Dendritic cell treated with granulocyte-macrophage colony-stimulating factor and Interleukin-4, amounts not matched to agents 40 ng/mL and 50 ng/mL, for 4 days (primary cell): ENCODE results near the gene CDYL.

Source experiments
- H3K27ac Mint-ChIP-seq: one replicate; pipeline ENCODE4 v1.8.0; 2022; ENCODE audit warnings: mild to moderate bottlenecking, mixed read lengths
- H3K27me3 Mint-ChIP-seq: one replicate; pipeline ENCODE4 v1.8.0; 2022; ENCODE audit warnings: mild to moderate bottlenecking, mixed read lengths
- H3K36me3 Mint-ChIP-seq: one replicate; pipeline ENCODE4 v1.8.0; 2022; ENCODE audit warnings: low read depth, mixed read lengths
- H3K4me1 Mint-ChIP-seq: one replicate; pipeline ENCODE4 v1.8.0; 2022; ENCODE audit warnings: low read depth, mixed read lengths
- H3K4me3 Mint-ChIP-seq: one replicate; pipeline ENCODE4 v1.8.0; 2022; ENCODE audit warnings: mild to moderate bottlenecking, moderate library complexity, mixed read lengths
- H3K9me3 Mint-ChIP-seq: one replicate; pipeline ENCODE4 v1.8.0; 2022; ENCODE audit warnings: mixed read lengths
- intact Hi-C: fragments of 100-400 bp; cut with micrococcal nuclease; formaldehyde crosslinking; loops from one replicate; pipeline ENCODE4 v1.15.0; 2022

CDYL gene

DNA sequence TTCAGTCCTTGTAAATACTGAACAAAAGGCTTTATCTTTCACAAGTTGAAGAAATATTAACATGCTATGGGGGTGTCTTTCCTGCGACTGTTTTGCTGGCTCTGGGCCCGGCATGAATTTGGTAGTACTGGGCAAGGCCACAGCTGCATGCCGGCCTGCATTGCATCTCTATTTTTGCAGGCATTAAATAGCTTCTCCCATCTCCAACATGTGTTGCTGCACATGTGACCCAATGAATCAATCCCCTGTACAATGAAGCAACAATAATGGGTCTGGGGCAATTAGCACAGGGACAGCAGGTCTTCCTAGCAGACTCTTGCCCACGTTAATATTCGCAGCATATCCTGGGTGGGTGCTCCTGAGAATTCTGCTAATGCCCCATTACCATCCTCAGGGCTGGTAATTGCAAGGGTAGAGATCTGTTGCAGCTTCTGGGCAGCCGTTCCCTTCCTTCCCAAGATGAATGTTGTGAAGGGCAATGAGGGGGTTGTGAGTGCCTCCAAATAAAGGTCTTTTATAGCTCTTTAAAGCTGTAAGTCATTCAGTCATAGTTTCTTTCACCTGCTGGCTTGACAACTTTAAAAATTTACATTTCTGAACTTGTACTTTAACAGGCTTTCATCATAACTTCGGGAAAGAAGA is 24.3 kb upstream of the CDYL start:
- intact Hi-C loops = no loop called here
- H3K27ac Mint-ChIP-seq = no peak overlapping the region
- H3K4me3 Mint-ChIP-seq = no peak overlapping the region
- no peaks in the 10 kb centered on the region for H3K36me3 Mint-ChIP-seq
- peaks cover 10% of the 10 kb centered on the region for H3K27me3 Mint-ChIP-seq
- no peaks in the 10 kb centered on the region for H3K4me1 Mint-ChIP-seq
- H3K9me3 Mint-ChIP-seq = no peaks in the 10 kb centered on the region

GRCh38 chr6:4756247-4756646 is 20.0 kb upstream of the CDYL start:
- intact Hi-C loops = no loop called here
- Mint-ChIP-seq H3K4me1 (no peaks in the 10 kb centered on the region), H3K9me3 (no peaks in the 10 kb centered on the region), H3K4me3 (no peak overlapping the region), H3K36me3 (no peaks in the 10 kb centered on the region), H3K27ac (no peak overlapping the region), H3K27me3 (peaks cover 13% of the 10 kb centered on the region)

DNA sequence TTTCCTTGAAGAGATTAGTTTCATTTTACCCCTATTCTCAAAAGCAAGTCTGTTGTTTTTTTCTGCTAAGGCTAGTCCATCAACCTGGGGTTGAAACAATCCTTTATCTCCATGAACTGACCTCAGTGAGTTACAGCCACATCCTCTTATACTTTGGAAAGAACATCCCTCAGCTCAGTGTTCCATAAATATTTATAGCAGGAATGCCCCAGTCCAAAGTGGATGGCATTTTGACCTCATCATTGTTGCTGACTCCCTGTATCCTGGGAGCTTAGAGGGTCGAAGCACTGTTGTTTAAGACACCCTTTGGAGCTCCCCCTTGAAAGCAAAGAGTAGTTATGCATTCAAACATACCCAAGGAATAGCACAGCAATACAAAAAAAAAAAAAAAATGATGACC is 16.2 kb upstream of the CDYL start:
- Mint-ChIP-seq H3K36me3 (no peaks in the 10 kb centered on the region), H3K27ac (no peak overlapping the region)
- intact Hi-C loops = no loop called here

GRCh38 chr6:4760773-4761172 is 15.4 kb upstream of the CDYL start:
- intact Hi-C loops = no loop called here
- H3K4me1 Mint-ChIP-seq = no peaks in the 10 kb centered on the region
- no peaks in the 10 kb centered on the region for H3K36me3 Mint-ChIP-seq
- no peak overlapping the region for H3K27ac Mint-ChIP-seq
- peaks cover 28% of the 10 kb centered on the region for H3K9me3 Mint-ChIP-seq
- no peak overlapping the region for H3K4me3 Mint-ChIP-seq
- H3K27me3 Mint-ChIP-seq = peaks cover 23% of the 10 kb centered on the region

More for the DNA sequence above, 16.2 kb upstream of the CDYL start:
- H3K4me1 Mint-ChIP-seq = no peaks in the 10 kb centered on the region
- H3K27me3 Mint-ChIP-seq = peaks cover 22% of the 10 kb centered on the region
- peaks cover 28% of the 10 kb centered on the region for H3K9me3 Mint-ChIP-seq
- H3K4me3 Mint-ChIP-seq = no peak overlapping the region

DNA sequence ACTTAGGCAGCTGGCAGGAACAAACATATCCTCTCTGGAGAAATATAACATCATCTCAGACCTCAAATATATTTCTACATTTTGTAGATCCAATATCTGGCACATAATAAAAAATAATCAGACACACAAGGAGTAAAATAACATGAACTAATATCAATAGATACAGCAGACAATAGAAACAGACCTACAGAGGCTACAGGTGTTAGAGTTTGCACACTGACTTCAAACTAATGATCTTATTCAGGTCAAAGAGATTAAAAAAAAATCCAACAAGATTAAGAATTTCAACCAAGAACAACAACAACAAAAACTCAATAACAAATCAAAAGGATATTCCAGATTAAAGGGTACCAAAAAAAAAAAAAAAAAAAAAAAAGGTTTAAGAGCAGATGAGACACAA is 13.9 kb upstream of the CDYL start:
- Mint-ChIP-seq H3K9me3 (peaks cover 28% of the 10 kb centered on the region), H3K27ac (no peak overlapping the region), H3K27me3 (peaks cover 18% of the 10 kb centered on the region), H3K4me1 (no peaks in the 10 kb centered on the region), H3K4me3 (no peak overlapping the region), H3K36me3 (no peaks in the 10 kb centered on the region)
- intact Hi-C loops = no loop called here

DNA sequence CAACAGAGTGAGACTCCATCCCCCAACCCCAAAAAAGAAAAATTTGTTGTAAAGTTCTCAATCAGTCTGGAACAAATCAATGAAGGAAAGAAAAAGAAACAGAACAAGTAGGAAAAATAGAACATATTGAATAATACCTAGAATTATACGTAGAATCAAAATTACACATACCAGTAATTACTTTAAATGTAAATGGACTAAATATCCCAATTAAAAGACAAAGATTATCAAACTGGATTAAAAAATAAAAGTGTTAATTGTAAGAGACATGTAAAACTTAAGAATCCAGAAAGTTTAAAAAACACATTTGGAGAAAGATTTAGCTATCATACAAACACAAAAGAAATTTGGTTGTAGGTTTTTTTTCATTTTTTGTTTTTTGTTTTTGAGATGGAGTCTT is 12.3 kb upstream of the CDYL start:
- Mint-ChIP-seq H3K4me1 (no peaks in the 10 kb centered on the region), H3K27me3 (peaks cover 21% of the 10 kb centered on the region), H3K27ac (no peak overlapping the region), H3K9me3 (peaks cover 28% of the 10 kb centered on the region), H3K36me3 (no peaks in the 10 kb centered on the region), H3K4me3 (no peak overlapping the region)
- intact Hi-C loops = no loop called here

DNA sequence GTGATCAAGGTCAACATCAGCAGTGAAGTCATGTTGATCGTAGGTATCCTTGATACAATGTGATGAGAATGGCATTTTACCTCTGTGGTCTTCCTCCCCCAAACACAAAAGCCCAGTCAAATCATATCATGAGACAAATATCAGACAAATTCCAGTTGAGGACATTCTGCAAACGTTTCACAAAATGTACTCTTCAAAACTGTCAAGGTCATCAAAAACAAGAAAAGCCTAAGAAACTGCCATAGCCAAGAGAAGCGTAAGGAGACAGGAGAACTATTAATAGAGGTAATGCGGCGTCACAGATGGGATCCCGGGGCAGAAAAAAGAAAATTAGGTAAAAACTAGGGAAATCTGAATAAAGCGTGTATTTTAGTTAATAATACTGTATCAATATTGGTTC is 7.4 kb upstream of the CDYL start:
- H3K4me1 Mint-ChIP-seq = no peaks in the 10 kb centered on the region

GRCh38 chr6:4772750-4773149 is 3.5 kb upstream of the CDYL start:
- no peaks in the 10 kb centered on the region for H3K36me3 Mint-ChIP-seq
- intact Hi-C loops = loop anchor here (10.0 kb wide), 1 partner anchor 458 kb away; no protein-coding TSS in a partner anchor
- H3K9me3 Mint-ChIP-seq = no peaks in the 10 kb centered on the region
- no peak overlapping the region for H3K4me3 Mint-ChIP-seq
- peaks cover 20% of the 10 kb centered on the region for H3K4me1 Mint-ChIP-seq
- no peak overlapping the region for H3K27ac Mint-ChIP-seq
- H3K27me3 Mint-ChIP-seq = peaks cover 26% of the 10 kb centered on the region

More for the DNA sequence above, 7.4 kb upstream of the CDYL start:
- intact Hi-C loops = no loop called here
- H3K27ac Mint-ChIP-seq = no peak overlapping the region
- H3K4me3 Mint-ChIP-seq = no peak overlapping the region
- H3K27me3 Mint-ChIP-seq = peaks cover 20% of the 10 kb centered on the region
- H3K36me3 Mint-ChIP-seq = no peaks in the 10 kb centered on the region
- H3K9me3 Mint-ChIP-seq = peaks cover 6% of the 10 kb centered on the region

DNA sequence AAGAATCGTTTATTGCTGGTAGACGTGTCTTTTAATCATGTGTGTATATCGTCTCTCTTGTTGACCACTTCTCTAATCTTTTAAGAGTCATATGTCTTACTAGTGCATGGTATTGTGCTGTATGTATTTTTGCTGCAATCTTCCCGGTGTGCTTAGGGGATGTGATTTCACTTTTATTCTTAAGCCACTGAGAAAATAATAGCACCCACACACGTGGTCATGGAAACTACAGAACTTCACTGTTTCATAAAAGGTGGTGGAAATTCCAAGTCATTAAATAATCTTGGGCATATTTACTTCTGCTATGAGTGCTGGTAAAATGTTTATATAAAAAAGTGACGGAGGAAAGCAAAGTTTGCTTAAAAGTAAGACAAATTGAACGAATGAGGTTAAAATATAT is 3.0 kb upstream of the CDYL start:
- Mint-ChIP-seq H3K4me3 (no peak overlapping the region), H3K36me3 (no peaks in the 10 kb centered on the region), H3K27ac (no peak overlapping the region), H3K27me3 (peaks cover 24% of the 10 kb centered on the region), H3K9me3 (no peaks in the 10 kb centered on the region), H3K4me1 (peaks cover 24% of the 10 kb centered on the region)
- intact Hi-C loops = loop anchor here (10.0 kb wide), 1 partner anchor 458 kb away; no protein-coding TSS in a partner anchor

DNA sequence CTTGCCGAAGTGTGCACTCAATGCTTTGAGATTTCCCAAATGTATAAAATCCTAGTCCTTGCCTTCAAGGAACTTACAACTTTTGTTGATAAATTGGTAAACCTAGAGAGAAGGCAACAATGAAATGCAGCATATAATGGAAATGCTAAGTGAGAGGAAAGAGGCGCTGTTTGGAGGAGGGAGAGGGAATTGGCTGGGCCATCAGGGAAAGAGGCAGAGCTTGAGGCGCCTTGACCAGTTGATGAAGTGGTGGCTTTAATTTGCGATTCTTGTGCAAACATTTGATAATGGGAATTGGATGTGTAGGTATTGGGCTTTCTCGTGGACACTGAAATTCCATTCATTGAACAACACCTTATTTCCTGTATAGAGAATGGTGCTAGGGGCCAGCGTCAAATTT is 1.9 kb upstream of the CDYL start:
- Mint-ChIP-seq H3K9me3 (no peaks in the 10 kb centered on the region), H3K27me3 (peaks cover 24% of the 10 kb centered on the region), H3K27ac (peak overlapping the region; percentile 70), H3K4me1 (peaks cover 35% of the 10 kb centered on the region), H3K36me3 (no peaks in the 10 kb centered on the region), H3K4me3 (peak overlapping the region; percentile 84)
- intact Hi-C loops = loop anchor here (10.0 kb wide), 1 partner anchor 459 kb away; no protein-coding TSS in a partner anchor

DNA sequence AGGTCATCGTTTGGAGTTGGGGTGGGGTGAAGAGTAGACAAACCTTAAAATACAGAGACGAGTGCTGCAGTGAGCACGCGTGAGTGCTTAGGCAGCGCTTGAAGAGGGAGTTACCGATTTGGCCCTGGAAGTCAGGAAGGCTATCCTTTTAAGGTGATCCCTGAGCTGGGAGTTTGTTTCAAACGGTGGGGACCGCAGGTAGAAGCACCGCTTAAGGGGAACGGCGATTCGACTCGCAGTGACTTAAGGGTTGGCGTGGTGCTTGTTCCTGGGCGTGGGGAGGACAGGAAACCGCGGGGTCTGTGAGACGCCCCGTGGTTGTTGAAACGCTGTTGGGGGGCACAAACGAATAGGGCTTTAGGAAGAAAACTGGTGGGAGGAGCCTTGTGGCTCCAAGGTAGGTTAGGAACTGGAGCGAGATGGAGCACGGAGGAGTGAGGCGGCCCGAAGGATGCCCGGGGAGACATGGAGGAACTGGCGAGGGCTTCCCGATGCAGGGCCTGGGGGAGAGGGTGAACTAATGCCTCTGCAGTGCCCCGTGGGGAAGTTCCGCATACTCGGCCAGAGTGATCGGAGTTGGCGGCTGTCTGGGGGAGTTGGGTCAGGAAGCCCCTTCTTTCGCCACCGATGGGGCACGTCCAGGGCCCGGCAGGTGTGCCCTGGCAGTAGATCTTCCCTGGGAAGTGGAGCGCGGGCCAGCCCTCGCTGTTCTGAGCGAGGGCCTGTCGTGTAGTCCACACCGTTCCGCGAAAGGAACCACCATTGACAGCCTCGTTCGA is 1.3 kb upstream of the CDYL start:
- H3K4me3 Mint-ChIP-seq = peak overlapping the region; percentile 84

GRCh38 chr6:4775494-4776130 is 592 bp upstream of the CDYL start:
- H3K27me3 Mint-ChIP-seq = peaks cover 24% of the 10 kb centered on the region
- H3K27ac Mint-ChIP-seq = peak overlapping the region; percentile 70
- intact Hi-C loops = loop anchor here (5.0 to 10.0 kb wide), 2 partner anchors 461 to 638 kb away; partner anchors contain the start of gene ECI2
- H3K36me3 Mint-ChIP-seq = no peaks in the 10 kb centered on the region
- H3K9me3 Mint-ChIP-seq = no peaks in the 10 kb centered on the region
- peak overlapping the region; percentile 84 for H3K4me3 Mint-ChIP-seq
- peaks cover 46% of the 10 kb centered on the region for H3K4me1 Mint-ChIP-seq

More for the DNA sequence above, 1.3 kb upstream of the CDYL start:
- intact Hi-C loops = loop anchor here (5.0 to 10.0 kb wide), 2 partner anchors 460 to 638 kb away; partner anchors contain the start of gene ECI2
- H3K36me3 Mint-ChIP-seq = no peaks in the 10 kb centered on the region
- H3K9me3 Mint-ChIP-seq = no peaks in the 10 kb centered on the region
- H3K27ac Mint-ChIP-seq = peak overlapping the region; percentile 70
- peaks cover 24% of the 10 kb centered on the region for H3K27me3 Mint-ChIP-seq
- peaks cover 39% of the 10 kb centered on the region for H3K4me1 Mint-ChIP-seq

GRCh38 chr6:4776493-4777393 is 539 bp downstream of the CDYL start:
- intact Hi-C loops = loop anchor here (5.0 to 10.0 kb wide), 2 partner anchors 462 to 639 kb away; partner anchors contain the start of gene ECI2
- Mint-ChIP-seq H3K4me1 (peaks cover 57% of the 10 kb centered on the region), H3K36me3 (no peaks in the 10 kb centered on the region), H3K27me3 (peaks cover 24% of the 10 kb centered on the region), H3K4me3 (peak overlapping the region; percentile 84), H3K9me3 (no peaks in the 10 kb centered on the region), H3K27ac (peak overlapping the region; percentile 74)
